Lung (tissue), 12 donors: ENCODE measurements around the gene SLITRK1. TPM values are rescaled to one million over a fixed set of nuclear protein-coding genes. Genes with fewer than 3 reads are reported as not detected.

Experiments
- ATAC-seq: fragments of 200-7000 bp; cut with Tn5 transposase; one replicate; pipeline ENCODE4 v1.9.1; 2020; ENCODE audit warnings: moderate number of reproducible peaks; ENCODE audit not compliant: insufficient read depth, low FRiP score
- DNase-seq, 3 donors: peaks; one replicate each; pipeline ENCODE4 v3.0.0-alpha.2; 2013 to 2017
- H3K27ac ChIP-seq, 2 donors: one replicate each; pipeline ENCODE4 v1.5.1; 2013; ENCODE audit warnings: mild to moderate bottlenecking in 2 of 2, moderate library complexity in 2 of 2, control low read depth in 1 of 2, inconsistent platforms in 1 of 2, low read depth in 1 of 2, low read length in 1 of 2
- H3K27me3 ChIP-seq, 3 donors: one replicate each; pipeline ENCODE4 v1.5.1; 2013; ENCODE audit warnings: low read length in 2 of 3; ENCODE audit not compliant: control insufficient read depth in 3 of 3, insufficient read depth in 3 of 3
- H3K36me3 ChIP-seq, 4 donors: one replicate each; pipeline ENCODE4 v1.5.1; 2013; ENCODE audit warnings: low read length in 4 of 4, mild to moderate bottlenecking in 1 of 4, moderate library complexity in 1 of 4; ENCODE audit not compliant: control insufficient read depth in 4 of 4, insufficient read depth in 4 of 4
- H3K4me1 ChIP-seq, 5 donors: one replicate each; pipeline ENCODE4 v1.5.1; 2013; ENCODE audit warnings: low read length in 5 of 5, mild to moderate bottlenecking in 2 of 5, moderate library complexity in 1 of 5; ENCODE audit not compliant: control insufficient read depth in 5 of 5, insufficient read depth in 5 of 5
- H3K4me3 ChIP-seq: one replicate; pipeline ENCODE4 v1.5.1; 2013; ENCODE audit warnings: mild to moderate bottlenecking, control low read depth, moderate library complexity
- H3K9ac ChIP-seq, 2 donors: one replicate each; pipeline ENCODE4 v1.5.1; 2013; ENCODE audit warnings: low read length in 2 of 2, control low read depth in 1 of 2; ENCODE audit not compliant: insufficient read depth in 1 of 2
- H3K9me3 ChIP-seq, 4 donors: one replicate each; pipeline ENCODE4 v1.5.1; 2013; ENCODE audit warnings: low read length in 3 of 4, mild to moderate bottlenecking in 1 of 4, moderate library complexity in 1 of 4; ENCODE audit not compliant: control insufficient read depth in 4 of 4, insufficient read depth in 3 of 4
- WGBS, 2 donors: extraction: QIAGEN DNeasy Blood & Tissue Kit; methylation state at CpG; one replicate each; pipeline ENCODE4 v1.1.7; 2013; 5-methylcytosine and 5-hydroxymethylcytosine counted together
- polyA plus RNA-seq, 2 donors: library from polyadenylated mRNA; stranded (reverse); fragments of 200-250 nt; gene quantifications; one replicate each; pipeline ENCODE4 v1.2.1, GENCODE V29; 2013
- total RNA-seq, 2 donors: library from RNA; depleted of rRNA in 1 of 2; stranded (reverse); fragments of >200 nt in 1 of 2; gene quantifications; one replicate each; pipeline ENCODE4 v1.2.1, GENCODE V29; 2014 to 2021
- TF ChIP-seq, protein P1 (sequence below): IDR thresholded peaks from 2 replicates; pipeline ENCODE4 v1.5.1; 2012; ENCODE audit warnings: mild to moderate bottlenecking; ENCODE audit errors: control extremely low read depth, extremely low read depth
- donor health status: control.
- donor health status: control.
- donor health status: Bipolar disorder and iron deficiency.
- donor health status: healthy.
- donor health status: DM: yes; HTN: yes; CAD: no.

SLITRK1 gene
- total and polyA plus RNA-seq, 4 donors = 0.06 TPM; not detected in 3

DNA sequence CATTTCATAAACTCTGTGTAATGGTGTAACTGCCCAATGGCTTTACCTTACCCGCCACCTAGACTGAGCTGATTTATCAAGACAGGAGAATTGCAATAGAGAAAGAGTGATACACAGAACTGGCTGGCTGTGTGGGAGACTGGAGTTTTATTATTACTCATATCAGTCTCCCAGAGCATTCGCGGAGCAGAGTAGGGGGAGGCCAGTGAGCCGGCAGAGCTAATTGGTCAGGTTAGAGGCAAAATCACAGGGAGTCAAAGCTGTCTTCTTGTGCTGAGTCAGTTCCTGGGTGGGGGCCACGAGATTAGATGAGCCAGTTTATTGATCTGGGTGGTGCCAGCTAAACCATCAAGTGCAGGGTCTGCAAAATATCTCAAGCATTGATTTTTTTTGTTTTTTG, 23.4 kb upstream of the SLITRK1 start:
- H3K36me3 ChIP-seq = no peaks in the 10 kb centered on the region
- no peaks in the 10 kb centered on the region for H3K27me3 ChIP-seq
- peaks cover 0 to 3% (median 0%) of the 10 kb centered on the region in 4 donors for H3K9me3 ChIP-seq
- H3K9ac ChIP-seq = no peak overlapping the region
- no peak overlapping the region for H3K27ac ChIP-seq
- DNase-seq (no peak), ATAC-seq (no peak)
- H3K4me3 ChIP-seq = no peak overlapping the region
- H3K4me1 ChIP-seq = no peaks in the 10 kb centered on the region
- 84% methylated on average over 5 of the region's 5 CpGs for WGBS, 2 donors
- TF ChIP-seq, protein P1, sequence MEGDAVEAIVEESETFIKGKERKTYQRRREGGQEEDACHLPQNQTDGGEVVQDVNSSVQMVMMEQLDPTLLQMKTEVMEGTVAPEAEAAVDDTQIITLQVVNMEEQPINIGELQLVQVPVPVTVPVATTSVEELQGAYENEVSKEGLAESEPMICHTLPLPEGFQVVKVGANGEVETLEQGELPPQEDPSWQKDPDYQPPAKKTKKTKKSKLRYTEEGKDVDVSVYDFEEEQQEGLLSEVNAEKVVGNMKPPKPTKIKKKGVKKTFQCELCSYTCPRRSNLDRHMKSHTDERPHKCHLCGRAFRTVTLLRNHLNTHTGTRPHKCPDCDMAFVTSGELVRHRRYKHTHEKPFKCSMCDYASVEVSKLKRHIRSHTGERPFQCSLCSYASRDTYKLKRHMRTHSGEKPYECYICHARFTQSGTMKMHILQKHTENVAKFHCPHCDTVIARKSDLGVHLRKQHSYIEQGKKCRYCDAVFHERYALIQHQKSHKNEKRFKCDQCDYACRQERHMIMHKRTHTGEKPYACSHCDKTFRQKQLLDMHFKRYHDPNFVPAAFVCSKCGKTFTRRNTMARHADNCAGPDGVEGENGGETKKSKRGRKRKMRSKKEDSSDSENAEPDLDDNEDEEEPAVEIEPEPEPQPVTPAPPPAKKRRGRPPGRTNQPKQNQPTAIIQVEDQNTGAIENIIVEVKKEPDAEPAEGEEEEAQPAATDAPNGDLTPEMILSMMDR = no peak

DNA sequence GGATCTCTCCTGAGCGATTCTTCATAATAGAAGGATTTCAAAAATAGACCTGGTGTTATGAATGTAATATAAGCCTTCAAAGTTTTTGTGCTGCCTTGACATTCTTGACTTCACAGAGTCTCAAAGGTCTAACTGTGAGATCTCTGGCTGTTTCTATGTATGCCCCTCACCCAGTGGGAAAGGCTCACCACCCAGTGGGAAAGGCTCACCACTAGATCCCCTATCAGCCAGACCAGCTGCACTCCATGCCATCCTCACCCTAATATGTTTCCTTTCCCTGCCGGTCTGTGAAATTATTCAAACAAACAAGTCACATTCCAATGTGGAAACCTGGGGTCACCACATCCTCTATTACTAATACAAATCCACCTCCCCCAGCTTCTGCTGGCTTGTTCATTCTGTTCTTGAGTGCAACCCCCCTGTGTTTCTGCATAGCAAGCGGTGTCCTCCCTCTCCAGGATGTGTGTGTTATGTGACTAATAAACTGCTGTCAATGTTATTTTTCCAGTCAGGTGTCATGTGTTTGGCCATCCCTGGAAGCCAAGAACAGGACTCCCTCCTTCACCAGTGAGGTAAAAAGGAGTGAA, 13.8 kb upstream of the SLITRK1 start:
- WGBS, 2 donors = 53 to 66% methylated on average over 3 of the region's 3 CpGs
- TF ChIP-seq, protein P1 = no peak

DNA sequence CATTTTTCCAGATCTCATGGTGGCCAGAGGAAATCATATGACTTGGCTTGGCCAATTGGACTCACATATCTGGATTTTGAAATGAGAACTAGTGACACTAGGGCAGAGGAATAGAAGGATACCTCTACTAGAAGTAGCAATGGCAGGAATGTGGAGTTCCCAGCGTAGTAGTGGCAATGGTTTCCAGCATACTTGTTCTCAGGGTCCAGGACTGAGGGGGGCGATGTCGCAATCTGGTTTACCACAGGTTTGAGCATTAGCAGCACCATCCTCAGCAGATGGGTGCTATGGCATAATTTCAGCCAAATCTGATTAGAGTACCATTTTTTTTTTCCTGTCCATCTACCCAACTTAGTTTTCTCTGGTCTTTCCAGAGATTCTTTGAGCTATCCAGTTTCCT, 8.1 kb upstream of the SLITRK1 start:
- WGBS, 2 donors = 87 to 94% methylated on average over 3 of the region's 3 CpGs
- Histone ChIP-seq H3K27me3 (peaks cover 0 to under 1% (median 0%) of the 10 kb centered on the region in 3 donors), H3K9ac (no peak overlapping the region), H3K36me3 (no peaks in the 10 kb centered on the region), H3K9me3 (no peaks in the 10 kb centered on the region), H3K4me3 (no peak overlapping the region), H3K27ac (no peak overlapping the region), H3K4me1 (no peaks in the 10 kb centered on the region)
- TF ChIP-seq, protein P1 = no peak
- DNase-seq (no peak), ATAC-seq (no peak)

More for the DNA sequence above, 13.8 kb upstream of the SLITRK1 start:
- peaks cover 0 to 3% (median under 1%) of the 10 kb centered on the region in 4 donors for H3K9me3 ChIP-seq
- H3K27ac ChIP-seq = no peak overlapping the region
- H3K36me3 ChIP-seq = no peaks in the 10 kb centered on the region
- DNase-seq (no peak), ATAC-seq (no peak)
- H3K27me3 ChIP-seq = no peaks in the 10 kb centered on the region
- no peak overlapping the region for H3K4me3 ChIP-seq
- H3K9ac ChIP-seq = no peak overlapping the region
- H3K4me1 ChIP-seq = no peaks in the 10 kb centered on the region

DNA sequence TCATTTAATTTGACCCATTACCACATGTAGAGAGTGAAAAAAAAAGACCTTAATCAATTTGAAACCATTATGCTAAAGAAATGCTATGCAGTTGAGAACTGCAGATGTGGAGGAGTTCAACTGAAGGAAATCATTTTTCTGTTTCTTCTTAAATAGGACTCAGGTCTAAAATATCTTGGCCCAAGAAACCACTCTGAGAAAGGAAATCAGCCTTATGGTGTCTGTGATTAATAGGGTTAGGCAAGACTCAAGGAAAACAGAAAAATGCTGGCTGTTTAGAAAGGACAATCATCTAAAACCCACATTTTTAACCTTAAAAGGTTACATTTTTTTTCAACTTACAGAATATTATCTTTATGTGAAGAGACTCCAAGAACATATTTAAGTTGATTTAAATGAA, 1.9 kb upstream of the SLITRK1 start:
- no peak overlapping the region for H3K27ac ChIP-seq
- H3K4me1 ChIP-seq = peaks cover 0 to 4% (median 0%) of the 10 kb centered on the region in 5 donors
- H3K36me3 ChIP-seq = no peaks in the 10 kb centered on the region
- H3K9me3 ChIP-seq = peaks cover 0 to 14% (median 0%) of the 10 kb centered on the region in 4 donors
- TF ChIP-seq, protein P1 = no peak
- H3K27me3 ChIP-seq = peaks cover 6 to 49% (median 39%) of the 10 kb centered on the region in 3 donors
- no peak for ATAC-seq
- no peak for DNase-seq
- no peak overlapping the region for H3K4me3 ChIP-seq
- H3K9ac ChIP-seq = no peak overlapping the region
